K562 (cell line): ENCODE data around the gene CAV1. TPM values are rescaled to one million over a fixed set of nuclear protein-coding genes. Genes with fewer than 3 reads are reported as not detected.

Source experiments
- CREM ChIP-seq: IDR thresholded peaks from 2 replicates; pipeline ENCODE4 v1.6.1; 2014; ENCODE audit warnings: antibody characterized with exemption, low read depth
- CXXC5 ChIP-seq: fragments of 250-450 bp; sonication (Bioruptor Pico); IDR thresholded peaks from 2 replicates; pipeline ENCODE4 v1.8.0; 2022; ENCODE audit warnings: inconsistent platforms, mild to moderate bottlenecking, moderate library complexity
- FOXP1 ChIP-seq: sonication (generic); formaldehyde crosslinking; IDR thresholded peaks from 2 replicates; pipeline ENCODE4 v1.8.0; 2022; ENCODE audit warnings: mild to moderate bottlenecking, missing genetic modification reagents
- GATAD2A ChIP-seq: fragments of 450-650 bp; IDR thresholded peaks from 2 replicates; pipeline ENCODE4 v1.6.1; 2017
- KLF10 ChIP-seq: fragments of 250-450 bp; sonication (Bioruptor Pico); IDR thresholded peaks from 2 replicates; pipeline ENCODE4 v1.6.1; 2021; ENCODE audit warnings: matching md5 sums
- MCM3 ChIP-seq: fragments of 450-650 bp; IDR thresholded peaks from 2 replicates; pipeline ENCODE4 v1.6.1; 2016
- NONO ChIP-seq, 2 experiments: fragments of 200-400 bp in 1 of 2; fragments of 450-650 bp in 1 of 2; formaldehyde crosslinking in 1 of 2; IDR thresholded peaks; 2 replicates each; pipeline ENCODE4 v1.6.1; 2017; ENCODE audit warnings: low read depth in 2 of 2, mild to moderate bottlenecking in 2 of 2, moderate library complexity in 2 of 2, low read length in 1 of 2
- OTX1 ChIP-seq: fragments of 450-650 bp; formaldehyde crosslinking; IDR thresholded peaks from 2 replicates; pipeline ENCODE4 v1.4.0; 2022; ENCODE audit warnings: mild to moderate bottlenecking
- PHB ChIP-seq: fragments of 250-450 bp; sonication (Bioruptor Pico); IDR thresholded peaks from 2 replicates; pipeline ENCODE4 v1.5.0; 2021
- RFX1 ChIP-seq: fragments of 450-650 bp; IDR thresholded peaks from 2 replicates; pipeline ENCODE4 v1.6.1; 2016; ENCODE audit warnings: mild to moderate bottlenecking, moderate library complexity
- SAFB ChIP-seq: fragments of 200-400 bp; formaldehyde crosslinking; IDR thresholded peaks from 2 replicates; pipeline ENCODE4 v1.6.1; 2017; ENCODE audit warnings: low read depth, low read length, borderline replicate concordance
- SP2 ChIP-seq: IDR thresholded peaks from 2 replicates; pipeline ENCODE4 v1.6.1; 2011; ENCODE audit warnings: mild to moderate bottlenecking, low read depth, low read length, moderate library complexity; ENCODE audit not compliant: poor library complexity, severe bottlenecking; ENCODE audit errors: extremely low read depth
- ZEB2 ChIP-seq: fragments of 450-650 bp; IDR thresholded peaks from 2 replicates; pipeline ENCODE4 v1.6.1; 2016
- ZNF316 ChIP-seq: fragments of 450-650 bp; IDR thresholded peaks from 2 replicates; pipeline ENCODE4 v1.6.1; 2016
- ZZZ3 ChIP-seq: fragments of 450-650 bp; IDR thresholded peaks from 2 replicates; pipeline ENCODE4 v1.6.1; 2016; ENCODE audit warnings: antibody characterized with exemption, mild to moderate bottlenecking, moderate library complexity
- polyA plus RNA-seq, 8 experiments: library from polyadenylated mRNA; depleted of rRNA in 4 of 8; stranded (reverse) in 5 of 8; unstranded in 3 of 8; fragments of >200 nt; fragmentation: Nextera tagmentation in 2 of 8; fragmentation: Illumina TruSeq in 1 of 8; extraction: Ambion mirVana in 2 of 8; extraction: Trizol in 1 of 8; gene quantifications; 2 replicates each; pipeline versions ENCODE4 v1.2.1 to v1.2.3, GENCODE V29; 2011 to 2014; ENCODE audit warnings: inconsistent platforms in 1 of 8, missing spikeins in 1 of 8
- total RNA-seq, 7 experiments: library from RNA; depleted of rRNA in 6 of 7; stranded (reverse); fragments of >200 nt in 6 of 7; fragmentation: Illumina TruSeq in 2 of 7; extraction: Trizol in 2 of 7; gene quantifications; 2 replicates each; pipeline versions ENCODE4 v1.2.1 to v1.2.3, GENCODE V29; 2011 to 2021; ENCODE audit warnings: low replicate concordance in 1 of 7
- TF ChIP-seq, protein P1 (sequence below): fragments of 450-650 bp; IDR thresholded peaks from 2 replicates; pipeline ENCODE4 v1.7.0; 2016; ENCODE audit warnings: borderline replicate concordance
- TF ChIP-seq, protein P2 (sequence below), 3 experiments: IDR thresholded peaks in 2 of 3; conservative IDR thresholded peaks in 1 of 3; 2 replicates each; pipeline ENCODE4 v1.5.1; 2011 to 2012; ENCODE audit warnings: low read length in 3 of 3, mild to moderate bottlenecking in 3 of 3, control low read depth in 2 of 3, improper control_type of control experiment in 1 of 3, inconsistent platforms in 1 of 3, low read depth in 1 of 3, mixed read lengths in 1 of 3, moderate library complexity in 1 of 3; ENCODE audit not compliant: insufficient read depth in 2 of 3
- TF ChIP-seq, protein P3 (sequence below): sonication (generic); formaldehyde crosslinking; IDR thresholded peaks from 2 replicates; pipeline ENCODE4 v1.5.0; 2020; ENCODE audit warnings: missing genetic modification reagents
- TF ChIP-seq, protein P4 (sequence below): fragments of 200-800 bp; sonication (Bioruptor generic); IDR thresholded peaks from 2 replicates; pipeline ENCODE4 v1.6.1; 2016; ENCODE audit warnings: missing genetic modification characterization, missing compliant biosample characterization

CAV1 gene
- total and polyA plus RNA-seq, 9 of the 15 experiments (the other 6 are each of a cell fraction or from before 2014, with no cell fraction given), result 0.08 to 1.5 (median 0.63) TPM

DNA sequence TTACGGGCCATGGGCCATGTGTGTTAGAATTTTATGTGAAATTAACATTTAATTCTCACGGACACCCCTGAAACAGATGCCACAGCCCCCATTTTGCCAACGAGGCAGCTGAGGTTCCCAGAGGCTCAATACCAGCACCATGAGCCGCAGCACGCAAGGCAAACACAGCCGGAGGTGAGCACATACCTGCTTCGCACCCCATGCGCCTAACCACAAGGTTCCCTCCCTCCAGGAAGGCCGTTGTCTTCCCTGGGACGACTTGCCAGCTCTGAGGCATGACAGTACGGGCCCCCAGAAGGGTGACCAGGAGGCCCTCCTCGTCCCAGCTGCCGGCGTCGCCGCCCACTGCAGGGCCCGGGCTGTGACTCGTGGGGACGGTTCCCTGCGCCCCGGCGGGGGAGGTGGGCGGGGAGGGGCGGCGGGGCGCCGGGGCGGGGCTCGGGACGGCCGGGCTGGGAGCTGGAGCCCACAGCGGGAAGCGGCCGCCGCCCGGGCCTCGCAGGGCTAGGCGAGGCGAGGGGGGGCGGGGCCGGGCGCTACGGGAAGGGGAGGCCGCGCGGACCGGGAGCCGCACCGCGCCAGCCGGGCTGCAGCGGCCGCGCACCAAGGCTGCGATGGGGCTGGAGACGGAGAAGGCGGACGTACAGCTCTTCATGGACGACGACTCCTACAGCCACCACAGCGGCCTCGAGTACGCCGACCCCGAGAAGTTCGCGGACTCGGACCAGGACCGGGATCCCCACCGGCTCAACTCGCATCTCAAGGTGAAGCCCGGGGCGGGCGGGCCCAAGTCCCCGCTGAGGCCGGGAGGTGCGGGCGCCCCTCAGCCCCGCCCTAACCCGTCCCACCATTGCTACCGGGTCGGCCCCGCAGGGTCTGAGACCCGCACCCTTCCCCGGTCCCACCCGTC, 25.4 kb upstream of the CAV1 start, which contains the start of gene CAV2 (continued):
- TF ChIP-seq ZNF316, result no peak
- no peak for TF ChIP-seq ZZZ3
- TF ChIP-seq KLF10 (CRISPR knock-in tag), result no peak
- TF ChIP-seq PHB (CRISPR knock-in tag), result no peak
- TF ChIP-seq, protein P1, sequence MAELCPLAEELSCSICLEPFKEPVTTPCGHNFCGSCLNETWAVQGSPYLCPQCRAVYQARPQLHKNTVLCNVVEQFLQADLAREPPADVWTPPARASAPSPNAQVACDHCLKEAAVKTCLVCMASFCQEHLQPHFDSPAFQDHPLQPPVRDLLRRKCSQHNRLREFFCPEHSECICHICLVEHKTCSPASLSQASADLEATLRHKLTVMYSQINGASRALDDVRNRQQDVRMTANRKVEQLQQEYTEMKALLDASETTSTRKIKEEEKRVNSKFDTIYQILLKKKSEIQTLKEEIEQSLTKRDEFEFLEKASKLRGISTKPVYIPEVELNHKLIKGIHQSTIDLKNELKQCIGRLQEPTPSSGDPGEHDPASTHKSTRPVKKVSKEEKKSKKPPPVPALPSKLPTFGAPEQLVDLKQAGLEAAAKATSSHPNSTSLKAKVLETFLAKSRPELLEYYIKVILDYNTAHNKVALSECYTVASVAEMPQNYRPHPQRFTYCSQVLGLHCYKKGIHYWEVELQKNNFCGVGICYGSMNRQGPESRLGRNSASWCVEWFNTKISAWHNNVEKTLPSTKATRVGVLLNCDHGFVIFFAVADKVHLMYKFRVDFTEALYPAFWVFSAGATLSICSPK, result no peak
- no peak for TF ChIP-seq MCM3
- TF ChIP-seq, protein P2, sequence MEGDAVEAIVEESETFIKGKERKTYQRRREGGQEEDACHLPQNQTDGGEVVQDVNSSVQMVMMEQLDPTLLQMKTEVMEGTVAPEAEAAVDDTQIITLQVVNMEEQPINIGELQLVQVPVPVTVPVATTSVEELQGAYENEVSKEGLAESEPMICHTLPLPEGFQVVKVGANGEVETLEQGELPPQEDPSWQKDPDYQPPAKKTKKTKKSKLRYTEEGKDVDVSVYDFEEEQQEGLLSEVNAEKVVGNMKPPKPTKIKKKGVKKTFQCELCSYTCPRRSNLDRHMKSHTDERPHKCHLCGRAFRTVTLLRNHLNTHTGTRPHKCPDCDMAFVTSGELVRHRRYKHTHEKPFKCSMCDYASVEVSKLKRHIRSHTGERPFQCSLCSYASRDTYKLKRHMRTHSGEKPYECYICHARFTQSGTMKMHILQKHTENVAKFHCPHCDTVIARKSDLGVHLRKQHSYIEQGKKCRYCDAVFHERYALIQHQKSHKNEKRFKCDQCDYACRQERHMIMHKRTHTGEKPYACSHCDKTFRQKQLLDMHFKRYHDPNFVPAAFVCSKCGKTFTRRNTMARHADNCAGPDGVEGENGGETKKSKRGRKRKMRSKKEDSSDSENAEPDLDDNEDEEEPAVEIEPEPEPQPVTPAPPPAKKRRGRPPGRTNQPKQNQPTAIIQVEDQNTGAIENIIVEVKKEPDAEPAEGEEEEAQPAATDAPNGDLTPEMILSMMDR (IDR thresholded peaks at IDR 0.05 in 2 of 3, conservative IDR thresholded peaks at IDR 0.05 in 1 of 3; ENCODE audit: insufficient read depth in 2 of 3, low read depth in 1 of 3, low read length in 3 of 3), result no peak
- no peak for TF ChIP-seq SAFB
- no peak for TF ChIP-seq RFX1
- TF ChIP-seq CREM, result peak; percentile 36; the same call in 1 of the 2 replicates
- TF ChIP-seq GATAD2A, result peak; percentile 66; the same call in 1 of the 2 replicates
- TF ChIP-seq ZEB2, result peak; percentile 40; the same call in 1 of the 2 replicates
- 0 out of 4 replicates have a peak, but pooled peaks of 1 of the 2 experiments have one; percentile 47 for TF ChIP-seq NONO (IDR thresholded peaks at IDR 0.05; ENCODE audit: low read depth in 2 of 2, low read length in 1 of 2)
- no peak for TF ChIP-seq OTX1 (CRISPR knock-in tag)
- TF ChIP-seq, protein P3, sequence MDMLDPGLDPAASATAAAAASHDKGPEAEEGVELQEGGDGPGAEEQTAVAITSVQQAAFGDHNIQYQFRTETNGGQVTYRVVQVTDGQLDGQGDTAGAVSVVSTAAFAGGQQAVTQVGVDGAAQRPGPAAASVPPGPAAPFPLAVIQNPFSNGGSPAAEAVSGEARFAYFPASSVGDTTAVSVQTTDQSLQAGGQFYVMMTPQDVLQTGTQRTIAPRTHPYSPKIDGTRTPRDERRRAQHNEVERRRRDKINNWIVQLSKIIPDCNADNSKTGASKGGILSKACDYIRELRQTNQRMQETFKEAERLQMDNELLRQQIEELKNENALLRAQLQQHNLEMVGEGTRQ (CRISPR knock-in tag), result no peak
- peak; percentile 84 for TF ChIP-seq CXXC5 (CRISPR knock-in tag)
- TF ChIP-seq FOXP1 (CRISPR knock-in tag), result no peak
- TF ChIP-seq, protein P4, sequence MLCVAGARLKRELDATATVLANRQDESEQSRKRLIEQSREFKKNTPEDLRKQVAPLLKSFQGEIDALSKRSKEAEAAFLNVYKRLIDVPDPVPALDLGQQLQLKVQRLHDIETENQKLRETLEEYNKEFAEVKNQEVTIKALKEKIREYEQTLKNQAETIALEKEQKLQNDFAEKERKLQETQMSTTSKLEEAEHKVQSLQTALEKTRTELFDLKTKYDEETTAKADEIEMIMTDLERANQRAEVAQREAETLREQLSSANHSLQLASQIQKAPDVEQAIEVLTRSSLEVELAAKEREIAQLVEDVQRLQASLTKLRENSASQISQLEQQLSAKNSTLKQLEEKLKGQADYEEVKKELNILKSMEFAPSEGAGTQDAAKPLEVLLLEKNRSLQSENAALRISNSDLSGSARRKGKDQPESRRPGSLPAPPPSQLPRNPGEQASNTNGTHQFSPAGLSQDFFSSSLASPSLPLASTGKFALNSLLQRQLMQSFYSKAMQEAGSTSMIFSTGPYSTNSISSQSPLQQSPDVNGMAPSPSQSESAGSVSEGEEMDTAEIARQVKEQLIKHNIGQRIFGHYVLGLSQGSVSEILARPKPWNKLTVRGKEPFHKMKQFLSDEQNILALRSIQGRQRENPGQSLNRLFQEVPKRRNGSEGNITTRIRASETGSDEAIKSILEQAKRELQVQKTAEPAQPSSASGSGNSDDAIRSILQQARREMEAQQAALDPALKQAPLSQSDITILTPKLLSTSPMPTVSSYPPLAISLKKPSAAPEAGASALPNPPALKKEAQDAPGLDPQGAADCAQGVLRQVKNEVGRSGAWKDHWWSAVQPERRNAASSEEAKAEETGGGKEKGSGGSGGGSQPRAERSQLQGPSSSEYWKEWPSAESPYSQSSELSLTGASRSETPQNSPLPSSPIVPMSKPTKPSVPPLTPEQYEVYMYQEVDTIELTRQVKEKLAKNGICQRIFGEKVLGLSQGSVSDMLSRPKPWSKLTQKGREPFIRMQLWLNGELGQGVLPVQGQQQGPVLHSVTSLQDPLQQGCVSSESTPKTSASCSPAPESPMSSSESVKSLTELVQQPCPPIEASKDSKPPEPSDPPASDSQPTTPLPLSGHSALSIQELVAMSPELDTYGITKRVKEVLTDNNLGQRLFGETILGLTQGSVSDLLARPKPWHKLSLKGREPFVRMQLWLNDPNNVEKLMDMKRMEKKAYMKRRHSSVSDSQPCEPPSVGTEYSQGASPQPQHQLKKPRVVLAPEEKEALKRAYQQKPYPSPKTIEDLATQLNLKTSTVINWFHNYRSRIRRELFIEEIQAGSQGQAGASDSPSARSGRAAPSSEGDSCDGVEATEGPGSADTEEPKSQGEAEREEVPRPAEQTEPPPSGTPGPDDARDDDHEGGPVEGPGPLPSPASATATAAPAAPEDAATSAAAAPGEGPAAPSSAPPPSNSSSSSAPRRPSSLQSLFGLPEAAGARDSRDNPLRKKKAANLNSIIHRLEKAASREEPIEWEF, result no peak
- TF ChIP-seq SP2, result no peak
